ENCODE results near the gene NPLOC4.

DNA sequence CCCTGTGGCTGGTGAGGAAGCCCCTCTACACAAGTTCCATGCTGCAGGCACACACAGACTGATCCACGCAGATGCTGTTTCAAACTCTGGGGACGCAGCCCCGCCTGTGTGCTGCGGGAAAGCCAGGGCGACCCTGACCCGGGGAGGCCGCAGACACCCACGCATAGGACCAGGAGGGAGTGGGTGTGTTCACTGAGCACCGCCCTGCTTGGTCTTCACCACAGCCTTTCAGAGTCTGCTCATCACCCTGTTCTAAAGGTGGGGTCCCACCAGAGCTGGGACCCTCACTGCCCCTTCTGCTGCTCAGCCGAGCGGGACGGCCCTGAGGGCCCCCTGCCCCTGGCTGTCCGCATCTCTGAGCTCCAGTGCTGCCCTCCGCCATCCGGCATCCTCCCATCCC is 7.6 kb upstream of the NPLOC4 start:
- TF ChIP-seq, protein P1, sequence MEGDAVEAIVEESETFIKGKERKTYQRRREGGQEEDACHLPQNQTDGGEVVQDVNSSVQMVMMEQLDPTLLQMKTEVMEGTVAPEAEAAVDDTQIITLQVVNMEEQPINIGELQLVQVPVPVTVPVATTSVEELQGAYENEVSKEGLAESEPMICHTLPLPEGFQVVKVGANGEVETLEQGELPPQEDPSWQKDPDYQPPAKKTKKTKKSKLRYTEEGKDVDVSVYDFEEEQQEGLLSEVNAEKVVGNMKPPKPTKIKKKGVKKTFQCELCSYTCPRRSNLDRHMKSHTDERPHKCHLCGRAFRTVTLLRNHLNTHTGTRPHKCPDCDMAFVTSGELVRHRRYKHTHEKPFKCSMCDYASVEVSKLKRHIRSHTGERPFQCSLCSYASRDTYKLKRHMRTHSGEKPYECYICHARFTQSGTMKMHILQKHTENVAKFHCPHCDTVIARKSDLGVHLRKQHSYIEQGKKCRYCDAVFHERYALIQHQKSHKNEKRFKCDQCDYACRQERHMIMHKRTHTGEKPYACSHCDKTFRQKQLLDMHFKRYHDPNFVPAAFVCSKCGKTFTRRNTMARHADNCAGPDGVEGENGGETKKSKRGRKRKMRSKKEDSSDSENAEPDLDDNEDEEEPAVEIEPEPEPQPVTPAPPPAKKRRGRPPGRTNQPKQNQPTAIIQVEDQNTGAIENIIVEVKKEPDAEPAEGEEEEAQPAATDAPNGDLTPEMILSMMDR (IDR thresholded peaks at IDR 0.05 in 4 of 5, conservative IDR thresholded peaks at IDR 0.05 in 1 of 5): no peak
- TF ChIP-seq POLR2A (IDR thresholded peaks at IDR 0.05): no peak

Data from gastrocnemius medialis (tissue), 4 donors.